ENCODE measurements around the gene ATP11A. TPM values are rescaled to one million over a fixed set of nuclear protein-coding genes. Genes with fewer than 3 reads are reported as not detected.

The ATP11A gene
- total and polyA plus RNA-seq, 9 of the 15 experiments (the other 6 are each of a cell fraction or from before 2014, with no cell fraction given), result 0.38 to 34.2 (median 4.2) TPM

DNA sequence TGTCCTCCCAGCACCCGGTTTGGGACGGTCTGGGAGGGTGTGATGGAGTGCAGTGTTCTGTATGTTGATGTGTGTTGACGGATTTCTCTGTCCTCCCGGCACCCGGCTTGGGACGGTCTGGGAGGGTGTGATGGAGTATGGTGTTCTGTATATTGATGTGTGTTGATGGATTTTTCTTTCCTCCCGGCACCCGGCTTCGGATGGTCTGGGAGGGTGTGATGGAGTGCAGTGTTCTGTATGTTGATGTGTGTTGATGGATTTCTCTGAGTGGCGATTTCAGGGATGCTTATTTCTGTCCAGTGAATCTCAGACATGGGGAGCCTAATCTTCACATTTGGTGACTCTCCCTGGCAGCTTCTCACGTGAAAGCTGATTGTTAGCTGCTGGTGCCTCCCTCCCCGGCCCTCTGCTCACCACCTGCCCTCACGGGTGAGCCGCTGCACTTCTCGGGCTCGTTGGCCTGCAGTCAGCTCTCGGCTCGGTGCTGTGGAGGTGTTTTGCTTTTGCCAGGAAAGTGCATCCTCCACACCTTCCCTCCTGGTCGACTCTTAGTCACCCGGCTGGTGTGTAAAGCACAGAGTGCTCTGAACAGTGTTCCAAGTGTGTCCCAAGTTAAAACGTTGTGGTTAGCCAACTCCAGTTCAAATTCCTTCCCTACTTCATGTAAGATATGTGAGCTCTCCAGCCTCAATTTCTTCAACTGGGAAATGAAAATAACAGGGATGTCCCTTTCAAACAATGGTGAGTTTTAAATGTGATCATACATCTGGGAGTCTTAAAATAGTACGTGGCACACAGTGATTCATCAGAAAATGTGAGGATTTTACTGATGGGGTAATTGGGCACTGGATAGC is 54.6 kb downstream of the ATP11A start (continued):
- TF ChIP-seq, protein P1, sequence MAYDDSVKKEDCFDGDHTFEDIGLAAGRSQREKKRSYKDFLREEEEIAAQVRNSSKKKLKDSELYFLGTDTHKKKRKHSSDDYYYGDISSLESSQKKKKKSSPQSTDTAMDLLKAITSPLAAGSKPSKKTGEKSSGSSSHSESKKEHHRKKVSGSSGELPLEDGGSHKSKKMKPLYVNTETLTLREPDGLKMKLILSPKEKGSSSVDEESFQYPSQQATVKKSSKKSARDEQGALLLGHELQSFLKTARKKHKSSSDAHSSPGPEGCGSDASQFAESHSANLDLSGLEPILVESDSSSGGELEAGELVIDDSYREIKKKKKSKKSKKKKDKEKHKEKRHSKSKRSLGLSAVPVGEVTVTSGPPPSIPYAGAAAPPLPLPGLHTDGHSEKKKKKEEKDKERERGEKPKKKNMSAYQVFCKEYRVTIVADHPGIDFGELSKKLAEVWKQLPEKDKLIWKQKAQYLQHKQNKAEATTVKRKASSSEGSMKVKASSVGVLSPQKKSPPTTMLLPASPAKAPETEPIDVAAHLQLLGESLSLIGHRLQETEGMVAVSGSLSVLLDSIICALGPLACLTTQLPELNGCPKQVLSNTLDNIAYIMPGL (CRISPR knock-in tag; IDR thresholded peaks at IDR 0.05), result no peak
- TF ChIP-seq MTA2 (IDR thresholded peaks at IDR 0.05; ENCODE audit: low read depth) (no peak), KDM2B (CRISPR knock-in tag; IDR thresholded peaks at IDR 0.05) (no peak), SREBF2 (CRISPR knock-in tag; IDR thresholded peaks at IDR 0.05) (no peak), MED1 (CRISPR knock-in tag; IDR thresholded peaks at IDR 0.05; ENCODE audit: borderline replicate concordance) (no peak), ZNF408 (CRISPR knock-in tag; IDR thresholded peaks at IDR 0.05; ENCODE audit: low read depth) (no peak), ZNF324 (CRISPR knock-in tag; IDR thresholded peaks at IDR 0.05) (no peak), ELF1 (tag; IDR thresholded peaks at IDR 0.05) (no peak), MIER1 (IDR thresholded peaks at IDR 0.05; ENCODE audit: low read depth) (no peak), ZFP1 (CRISPR knock-in tag; IDR thresholded peaks at IDR 0.05) (no peak), ZNF143 (CRISPR knock-in tag; IDR thresholded peaks at IDR 0.05) (no peak), HDAC8 (tag; IDR thresholded peaks at IDR 0.05) (no peak)
- TF ChIP-seq, protein P2, sequence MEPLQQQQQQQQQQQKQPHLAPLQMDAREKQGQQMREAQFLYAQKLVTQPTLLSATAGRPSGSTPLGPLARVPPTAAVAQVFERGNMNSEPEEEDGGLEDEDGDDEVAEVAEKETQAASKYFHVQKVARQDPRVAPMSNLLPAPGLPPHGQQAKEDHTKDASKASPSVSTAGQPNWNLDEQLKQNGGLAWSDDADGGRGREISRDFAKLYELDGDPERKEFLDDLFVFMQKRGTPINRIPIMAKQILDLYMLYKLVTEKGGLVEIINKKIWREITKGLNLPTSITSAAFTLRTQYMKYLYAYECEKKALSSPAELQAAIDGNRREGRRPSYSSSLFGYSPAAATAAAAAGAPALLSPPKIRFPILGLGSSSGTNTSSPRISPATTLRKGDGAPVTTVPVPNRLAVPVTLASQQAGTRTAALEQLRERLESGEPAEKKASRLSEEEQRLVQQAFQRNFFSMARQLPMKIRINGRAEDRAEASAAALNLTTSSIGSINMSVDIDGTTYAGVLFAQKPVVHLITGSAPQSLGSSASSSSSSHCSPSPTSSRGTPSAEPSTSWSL (CRISPR knock-in tag; IDR thresholded peaks at IDR 0.05; ENCODE audit: borderline replicate concordance), result no peak
- TF ChIP-seq, protein P3, sequence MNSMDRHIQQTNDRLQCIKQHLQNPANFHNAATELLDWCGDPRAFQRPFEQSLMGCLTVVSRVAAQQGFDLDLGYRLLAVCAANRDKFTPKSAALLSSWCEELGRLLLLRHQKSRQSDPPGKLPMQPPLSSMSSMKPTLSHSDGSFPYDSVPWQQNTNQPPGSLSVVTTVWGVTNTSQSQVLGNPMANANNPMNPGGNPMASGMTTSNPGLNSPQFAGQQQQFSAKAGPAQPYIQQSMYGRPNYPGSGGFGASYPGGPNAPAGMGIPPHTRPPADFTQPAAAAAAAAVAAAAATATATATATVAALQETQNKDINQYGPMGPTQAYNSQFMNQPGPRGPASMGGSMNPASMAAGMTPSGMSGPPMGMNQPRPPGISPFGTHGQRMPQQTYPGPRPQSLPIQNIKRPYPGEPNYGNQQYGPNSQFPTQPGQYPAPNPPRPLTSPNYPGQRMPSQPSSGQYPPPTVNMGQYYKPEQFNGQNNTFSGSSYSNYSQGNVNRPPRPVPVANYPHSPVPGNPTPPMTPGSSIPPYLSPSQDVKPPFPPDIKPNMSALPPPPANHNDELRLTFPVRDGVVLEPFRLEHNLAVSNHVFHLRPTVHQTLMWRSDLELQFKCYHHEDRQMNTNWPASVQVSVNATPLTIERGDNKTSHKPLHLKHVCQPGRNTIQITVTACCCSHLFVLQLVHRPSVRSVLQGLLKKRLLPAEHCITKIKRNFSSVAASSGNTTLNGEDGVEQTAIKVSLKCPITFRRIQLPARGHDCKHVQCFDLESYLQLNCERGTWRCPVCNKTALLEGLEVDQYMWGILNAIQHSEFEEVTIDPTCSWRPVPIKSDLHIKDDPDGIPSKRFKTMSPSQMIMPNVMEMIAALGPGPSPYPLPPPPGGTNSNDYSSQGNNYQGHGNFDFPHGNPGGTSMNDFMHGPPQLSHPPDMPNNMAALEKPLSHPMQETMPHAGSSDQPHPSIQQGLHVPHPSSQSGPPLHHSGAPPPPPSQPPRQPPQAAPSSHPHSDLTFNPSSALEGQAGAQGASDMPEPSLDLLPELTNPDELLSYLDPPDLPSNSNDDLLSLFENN (IDR thresholded peaks at IDR 0.05; ENCODE audit: low read depth in 2 of 2, low read length in 2 of 2), result no peak
- TF ChIP-seq, protein P4, sequence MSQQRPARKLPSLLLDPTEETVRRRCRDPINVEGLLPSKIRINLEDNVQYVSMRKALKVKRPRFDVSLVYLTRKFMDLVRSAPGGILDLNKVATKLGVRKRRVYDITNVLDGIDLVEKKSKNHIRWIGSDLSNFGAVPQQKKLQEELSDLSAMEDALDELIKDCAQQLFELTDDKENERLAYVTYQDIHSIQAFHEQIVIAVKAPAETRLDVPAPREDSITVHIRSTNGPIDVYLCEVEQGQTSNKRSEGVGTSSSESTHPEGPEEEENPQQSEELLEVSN (IDR thresholded peaks at IDR 0.05; ENCODE audit: borderline replicate concordance in 1 of 2, extremely low read depth in 1 of 2, insufficient read depth in 1 of 2, insufficient read length in 1 of 2, low read depth in 1 of 2, low read length in 1 of 2, poor library complexity in 1 of 2, severe bottlenecking in 1 of 2), result no peak
